ENCODE measurements around the gene TXLNB. TPM values are rescaled to one million over a fixed set of nuclear protein-coding genes. Genes with fewer than 3 reads are reported as not detected.

The TXLNB gene
- total RNA-seq, 2 donors from 2014 or later = 0.42 to 0.52 TPM

Other genes with a start within 250 kb of the TXLNB start
- 100 to 1,000 TPM; 172 to 197 TPM for gene HECA, start 156.9 kb downstream of the TXLNB start, total RNA-seq
- 100 to 1,000 TPM; 156 to 170 TPM for gene CITED2, start 82.7 kb upstream of the TXLNB start, total RNA-seq